ENCODE results near the gene C18orf63.

- TF ChIP-seq EZH2phosphoT487 (conservative IDR thresholded peaks at IDR 0.05; ENCODE audit: low read length): no peak
- TF ChIP-seq, protein P1, sequence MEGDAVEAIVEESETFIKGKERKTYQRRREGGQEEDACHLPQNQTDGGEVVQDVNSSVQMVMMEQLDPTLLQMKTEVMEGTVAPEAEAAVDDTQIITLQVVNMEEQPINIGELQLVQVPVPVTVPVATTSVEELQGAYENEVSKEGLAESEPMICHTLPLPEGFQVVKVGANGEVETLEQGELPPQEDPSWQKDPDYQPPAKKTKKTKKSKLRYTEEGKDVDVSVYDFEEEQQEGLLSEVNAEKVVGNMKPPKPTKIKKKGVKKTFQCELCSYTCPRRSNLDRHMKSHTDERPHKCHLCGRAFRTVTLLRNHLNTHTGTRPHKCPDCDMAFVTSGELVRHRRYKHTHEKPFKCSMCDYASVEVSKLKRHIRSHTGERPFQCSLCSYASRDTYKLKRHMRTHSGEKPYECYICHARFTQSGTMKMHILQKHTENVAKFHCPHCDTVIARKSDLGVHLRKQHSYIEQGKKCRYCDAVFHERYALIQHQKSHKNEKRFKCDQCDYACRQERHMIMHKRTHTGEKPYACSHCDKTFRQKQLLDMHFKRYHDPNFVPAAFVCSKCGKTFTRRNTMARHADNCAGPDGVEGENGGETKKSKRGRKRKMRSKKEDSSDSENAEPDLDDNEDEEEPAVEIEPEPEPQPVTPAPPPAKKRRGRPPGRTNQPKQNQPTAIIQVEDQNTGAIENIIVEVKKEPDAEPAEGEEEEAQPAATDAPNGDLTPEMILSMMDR (IDR thresholded peaks at IDR 0.05; ENCODE audit: insufficient read depth, low read length, poor library complexity, severe bottlenecking): no peak
These were observed 33.5 kb upstream of the C18orf63 start for GRCh38 chr18:74281980-74282754.

All from SU-DHL-6 (cell line).